Mucosa of descending colon (tissue), 3 donors: ENCODE results near the gene WDR44. TPM values are rescaled to one million over a fixed set of nuclear protein-coding genes. Genes with fewer than 3 reads are reported as not detected.

Experiments
- ATAC-seq: fragments of 200-7000 bp; cut with Tn5 transposase; one replicate; pipeline ENCODE4 v1.9.1; 2020; ENCODE audit warnings: mild to moderate bottlenecking, moderate library complexity
- DNase-seq, 3 donors: peaks; one replicate each; pipeline ENCODE4 v3.0.0-alpha.2; 2020
- H3K36me3 ChIP-seq: fragments of 200-600 bp; one replicate; pipeline ENCODE4 v1.8.0; 2021; ENCODE audit warnings: low read depth, mild to moderate bottlenecking
- H3K4me1 ChIP-seq: fragments of 200-600 bp; one replicate; pipeline ENCODE4 v1.8.0; 2021; ENCODE audit warnings: low read depth, mild to moderate bottlenecking
- H3K4me3 ChIP-seq: fragments of 200-600 bp; one replicate; pipeline ENCODE4 v1.8.0; 2021; ENCODE audit warnings: mild to moderate bottlenecking
- H3K9me3 ChIP-seq: fragments of 200-600 bp; one replicate; pipeline ENCODE4 v1.8.0; 2021; ENCODE audit warnings: mild to moderate bottlenecking
- intact Hi-C, 2 donors: fragments of 100-400 bp; cut with DNase I in 1 of 2; cut with micrococcal nuclease in 1 of 2; formaldehyde crosslinking; loops; one replicate each; pipeline versions ENCODE4 v1.11.0 to v1.11.1; 2022; cut with DNase I, micrococcal nuclease
- microRNA-seq: library from miRNA; unstranded; fragments of <30 nt; microRNA quantifications from one replicate; pipeline ENCODE4, GENCODE V29; 2019
- total RNA-seq, 3 donors: library from RNA; stranded (reverse); fragmentation: NEBNext Ultra II Directional in 2 of 3; extraction: Animal tissue kit (Norgen Biotek cat#: 25700) in 2 of 3; gene quantifications; one replicate each; pipeline versions ENCODE4 v1.2.1 to v1.2.4, GENCODE V29; 2021 to 2023
- TF ChIP-seq, protein P1 (sequence below): fragments of 200-600 bp; IDR thresholded peaks from one replicate; pipeline ENCODE4 v1.8.0; 2022; ENCODE audit warnings: antibody characterized with exemption, mild to moderate bottlenecking
- donor health status: DM: no; HTN: no; CAD: no; lungs with moderate emphysema.
- donor health status: DM: no; HTN: no; CAD: no.
- donor health status: DM: no; HTN: yes; CAD: no.

The WDR44 gene
- total RNA-seq, 3 donors from 2014 or later, result 9.6 to 15.0 (median 10.7) TPM

DNA sequence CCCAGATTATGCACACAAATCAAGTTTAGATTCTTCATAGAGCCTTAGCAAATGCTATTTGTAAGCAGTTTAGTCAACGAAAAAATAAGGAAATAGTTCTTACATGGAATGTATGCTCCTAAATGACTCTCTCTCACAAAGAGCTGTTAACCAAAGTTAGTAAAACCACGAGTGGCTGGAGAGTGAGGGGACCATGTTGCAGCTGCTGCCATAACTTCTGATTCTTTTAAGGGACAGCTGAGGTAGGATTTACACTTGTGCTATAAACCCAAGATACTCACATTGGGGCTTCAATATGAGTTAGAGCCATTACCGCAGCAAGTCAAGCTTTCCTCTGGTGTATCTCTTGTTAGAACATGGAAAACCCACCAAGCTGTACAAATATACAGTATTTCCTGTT, 152.4 kb downstream of the WDR44 start:
- H3K9me3 ChIP-seq, result no peaks in the 10 kb centered on the region
- H3K36me3 ChIP-seq, result no peaks in the 10 kb centered on the region
- TF ChIP-seq, protein P1, sequence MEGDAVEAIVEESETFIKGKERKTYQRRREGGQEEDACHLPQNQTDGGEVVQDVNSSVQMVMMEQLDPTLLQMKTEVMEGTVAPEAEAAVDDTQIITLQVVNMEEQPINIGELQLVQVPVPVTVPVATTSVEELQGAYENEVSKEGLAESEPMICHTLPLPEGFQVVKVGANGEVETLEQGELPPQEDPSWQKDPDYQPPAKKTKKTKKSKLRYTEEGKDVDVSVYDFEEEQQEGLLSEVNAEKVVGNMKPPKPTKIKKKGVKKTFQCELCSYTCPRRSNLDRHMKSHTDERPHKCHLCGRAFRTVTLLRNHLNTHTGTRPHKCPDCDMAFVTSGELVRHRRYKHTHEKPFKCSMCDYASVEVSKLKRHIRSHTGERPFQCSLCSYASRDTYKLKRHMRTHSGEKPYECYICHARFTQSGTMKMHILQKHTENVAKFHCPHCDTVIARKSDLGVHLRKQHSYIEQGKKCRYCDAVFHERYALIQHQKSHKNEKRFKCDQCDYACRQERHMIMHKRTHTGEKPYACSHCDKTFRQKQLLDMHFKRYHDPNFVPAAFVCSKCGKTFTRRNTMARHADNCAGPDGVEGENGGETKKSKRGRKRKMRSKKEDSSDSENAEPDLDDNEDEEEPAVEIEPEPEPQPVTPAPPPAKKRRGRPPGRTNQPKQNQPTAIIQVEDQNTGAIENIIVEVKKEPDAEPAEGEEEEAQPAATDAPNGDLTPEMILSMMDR, result no peak
- ATAC-seq (no peak), DNase-seq (no peak)
- H3K4me1 ChIP-seq, result no peaks in the 10 kb centered on the region
- intact Hi-C loops, result no loop called here
- no peak overlapping the region for H3K4me3 ChIP-seq

DNA sequence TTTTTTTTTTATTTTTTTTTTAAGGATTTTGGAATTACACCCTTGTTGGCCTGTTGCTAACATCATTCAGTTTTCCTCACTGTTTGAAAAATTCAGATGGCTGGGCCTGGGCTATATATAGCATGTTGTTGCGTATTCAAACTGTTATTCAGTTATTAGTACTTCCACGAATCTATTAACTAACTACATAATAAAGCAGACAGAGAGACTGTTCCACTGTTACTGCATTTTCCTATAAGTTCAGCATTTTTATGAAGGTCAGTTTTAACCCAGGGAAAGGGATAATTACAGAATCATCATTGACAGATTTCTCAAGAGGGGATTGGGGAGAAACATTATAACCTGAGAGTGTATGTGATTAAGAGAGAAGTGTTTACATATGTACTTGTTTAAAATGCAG, 152.8 kb downstream of the WDR44 start:
- H3K36me3 ChIP-seq, result no peaks in the 10 kb centered on the region
- DNase-seq (no peak), ATAC-seq (no peak)
- no peaks in the 10 kb centered on the region for H3K9me3 ChIP-seq
- TF ChIP-seq, protein P1, result no peak
- intact Hi-C loops, result no loop called here
- no peak overlapping the region for H3K4me3 ChIP-seq
- H3K4me1 ChIP-seq, result no peaks in the 10 kb centered on the region

DNA sequence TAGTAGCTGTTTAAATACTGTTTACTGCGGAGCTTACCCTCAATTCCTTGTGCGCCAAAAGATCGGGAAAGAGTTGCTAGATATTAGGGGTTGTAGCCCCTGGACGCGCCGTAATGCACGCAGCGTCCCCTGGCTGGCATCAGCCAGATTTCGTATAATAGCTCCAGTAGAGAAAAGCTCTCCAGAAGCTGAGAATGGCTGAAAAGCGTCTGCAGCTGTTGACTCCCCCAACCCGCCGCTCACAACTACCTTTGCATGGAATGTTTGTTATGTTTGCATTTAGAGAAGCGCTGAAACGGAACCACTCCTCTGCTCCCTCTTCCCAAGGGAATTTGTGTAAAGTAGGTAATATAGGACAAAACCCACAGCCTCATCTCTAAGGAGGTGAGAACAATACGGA, 153.4 kb downstream of the WDR44 start:
- H3K4me3 ChIP-seq, result no peak overlapping the region
- TF ChIP-seq, protein P1, result no peak
- H3K9me3 ChIP-seq, result no peaks in the 10 kb centered on the region
- H3K36me3 ChIP-seq, result no peaks in the 10 kb centered on the region
- DNase-seq (no peak), ATAC-seq (no peak)
- intact Hi-C loops, result no loop called here
- no peaks in the 10 kb centered on the region for H3K4me1 ChIP-seq

Small RNAs within 50 kb of the gene (microRNA-seq; reads per million reads assigned to microRNA genes)
- 25.6 reads per million, percentile 45 among the genes with 10 or more reads in this experiment for gene MIR1277

Other genes starting within 250 kb of the WDR44 start
- gene KLHL13, start 229.3 kb upstream of the WDR44 start, total RNA-seq, result 1 to 10 TPM; 1.6 to 8.4 (median 5.1) TPM
- 10 to 100 TPM in 1 of 3 donors, 1 to 10 TPM in 2; 4.5 to 31.6 (median 8.4) TPM for gene DOCK11, start 149.7 kb downstream of the WDR44 start, total RNA-seq